Ishikawa (cell line): ENCODE results near the gene NCBP3.

ENCODE experiments used
- CEBPB ChIP-seq: IDR thresholded peaks from 2 replicates; pipeline ENCODE4 v1.6.1; 2012
- CREB1 ChIP-seq: IDR thresholded peaks from 2 replicates; pipeline ENCODE4 v1.6.1; 2012; ENCODE audit warnings: low read depth
- EGR1 ChIP-seq: IDR thresholded peaks from 2 replicates; pipeline ENCODE4 v1.6.1; 2012
- FOXM1 ChIP-seq: IDR thresholded peaks from 2 replicates; pipeline ENCODE4 v1.6.1; 2012; ENCODE audit warnings: low read depth, borderline replicate concordance
- REST ChIP-seq: IDR thresholded peaks from 2 replicates; pipeline ENCODE4 v1.6.1; 2012; ENCODE audit warnings: low read depth, mild to moderate bottlenecking
- USF1 ChIP-seq: IDR thresholded peaks from 2 replicates; pipeline ENCODE4 v1.6.1; 2012

GRCh38 chr17:3808701-3809100 is 37.3 kb downstream of the NCBP3 start:
- TF ChIP-seq FOXM1 (no peak), EGR1 (no peak), REST (no peak), CREB1 (no peak), CEBPB (no peak), USF1 (no peak)
